HEK293 (cell line): ENCODE results near the gene SLC39A11.
A peak's percentile ranks its signal among the peaks of the same experiment; 100 is the strongest.

Source experiments
- CTCF ChIA-PET: fragments of 350-600 bp; formaldehyde crosslinking; extraction: SDS; loops from one replicate; lab custom pipeline; 2021; ENCODE audit warnings: antibody characterized with exemption; lab: Yijun Ruan, JAX
- POLR2A ChIA-PET: fragments of 300-600 bp; formaldehyde crosslinking; extraction: SDS; loops from one replicate; lab custom pipeline; 2020; ENCODE audit warnings: antibody characterized with exemption, inconsistent platforms; lab: Yijun Ruan, JAX
- H3K27ac ChIP-seq: fragments of 200-500 bp; sonication (Bioruptor generic); 2 replicates; pipeline ENCODE4 v1.5.1; 2014; ENCODE audit warnings: low read depth, low read length, control low read depth, inconsistent platforms; ENCODE audit errors: extremely low read depth
- H3K36me3 ChIP-seq, 2 experiments: fragments of 200-500 bp in 1 of 2; sonication (Bioruptor generic) in 1 of 2; 1 replicate in 1 of 2; 2 replicates in 1 of 2; pipeline ENCODE4 v1.5.1; 2014 to 2017; ENCODE audit warnings: inconsistent platforms in 2 of 2, low read length in 2 of 2; ENCODE audit not compliant: control insufficient read depth in 2 of 2, insufficient read depth in 1 of 2
- H3K4me1 ChIP-seq: fragments of 200-500 bp; sonication (Bioruptor generic); 2 replicates; pipeline ENCODE4 v1.5.1; 2014; ENCODE audit warnings: mild to moderate bottlenecking, low read length, inconsistent platforms; ENCODE audit not compliant: control insufficient read depth, insufficient read depth
- H3K4me3 ChIP-seq: 2 replicates; pipeline ENCODE4 v1.5.1; 2011; ENCODE audit warnings: low read depth, mild to moderate bottlenecking, control low read depth, low read length, moderate library complexity
- H3K9me3 ChIP-seq: fragments of 200-500 bp; sonication (Bioruptor generic); 2 replicates; pipeline ENCODE4 v1.5.1; 2014; ENCODE audit warnings: low read depth, low read length, inconsistent platforms; ENCODE audit not compliant: control insufficient read depth, insufficient read depth
- ATF2 ChIP-seq: fragments of 450-650 bp; formaldehyde crosslinking; IDR thresholded peaks from 2 replicates; pipeline ENCODE4 v1.5.1; 2016; ENCODE audit warnings: missing biosample characterization, missing genetic modification characterization, low read depth
- BCL6B ChIP-seq: fragments of 450-650 bp; formaldehyde crosslinking; IDR thresholded peaks from 2 replicates; pipeline ENCODE4 v1.5.1; 2017; ENCODE audit warnings: missing biosample characterization, missing genetic modification characterization
- EGR2 ChIP-seq: fragments of 450-650 bp; formaldehyde crosslinking; IDR thresholded peaks from 2 replicates; pipeline ENCODE4 v1.5.1; 2016; ENCODE audit warnings: low read depth, missing biosample characterization, missing genetic modification characterization
- GLI2 ChIP-seq: fragments of 450-650 bp; formaldehyde crosslinking; IDR thresholded peaks from 2 replicates; pipeline ENCODE4; 2017; ENCODE audit warnings: missing biosample characterization, missing genetic modification characterization, low read depth, borderline replicate concordance
- HIC1 ChIP-seq: fragments of 450-650 bp; formaldehyde crosslinking; IDR thresholded peaks from 2 replicates; pipeline ENCODE4 v1.5.1; 2016; ENCODE audit warnings: missing biosample characterization, missing genetic modification characterization
- PRDM1 ChIP-seq: fragments of 450-650 bp; formaldehyde crosslinking; IDR thresholded peaks from 2 replicates; pipeline ENCODE4; 2016; ENCODE audit warnings: missing biosample characterization, missing genetic modification characterization
- ZBTB44 ChIP-seq: fragments of 450-650 bp; IDR thresholded peaks from 2 replicates; pipeline ENCODE4 v1.5.1; 2018; ENCODE audit warnings: missing biosample characterization, mild to moderate bottlenecking, missing genetic modification characterization
- ZEB2 ChIP-seq: fragments of 450-650 bp; formaldehyde crosslinking; IDR thresholded peaks from 2 replicates; pipeline ENCODE4 v1.5.1; 2016; ENCODE audit warnings: missing biosample characterization, missing genetic modification characterization
- ZIC2 ChIP-seq: fragments of 450-650 bp; formaldehyde crosslinking; IDR thresholded peaks from 2 replicates; pipeline ENCODE4 v1.5.1; 2016; ENCODE audit warnings: missing biosample characterization, missing genetic modification characterization
- ZNF10 ChIP-seq: fragments of 450-650 bp; formaldehyde crosslinking; IDR thresholded peaks from 2 replicates; pipeline ENCODE4 v1.5.1; 2017; ENCODE audit warnings: missing biosample characterization, missing genetic modification characterization
- ZNF157 ChIP-seq: fragments of 450-650 bp; formaldehyde crosslinking; IDR thresholded peaks from 2 replicates; pipeline ENCODE4 v1.5.1; 2016; ENCODE audit warnings: missing biosample characterization, missing genetic modification characterization
- ZNF223 ChIP-seq: fragments of 450-650 bp; formaldehyde crosslinking; IDR thresholded peaks from 2 replicates; pipeline ENCODE4 v1.5.1; 2016; ENCODE audit warnings: missing biosample characterization, missing genetic modification characterization
- ZNF311 ChIP-seq: fragments of 450-650 bp; formaldehyde crosslinking; IDR thresholded peaks from 2 replicates; pipeline ENCODE4 v1.5.1; 2017; ENCODE audit warnings: missing biosample characterization, missing genetic modification characterization, borderline replicate concordance
- ZNF366 ChIP-seq: fragments of 450-650 bp; formaldehyde crosslinking; conservative IDR thresholded peaks from 2 replicates; pipeline ENCODE4 v1.5.1; 2016; ENCODE audit warnings: missing biosample characterization, missing genetic modification characterization
- ZNF513 ChIP-seq: fragments of 450-650 bp; IDR thresholded peaks from 2 replicates; pipeline ENCODE4 v1.5.1; 2018; ENCODE audit warnings: missing biosample characterization, missing genetic modification characterization
- ZNF600 ChIP-seq: fragments of 450-650 bp; formaldehyde crosslinking; IDR thresholded peaks from 2 replicates; pipeline ENCODE4 v1.5.1; 2016; ENCODE audit warnings: missing biosample characterization, missing genetic modification characterization
- ZNF701 ChIP-seq: fragments of 450-650 bp; formaldehyde crosslinking; IDR thresholded peaks from 2 replicates; pipeline ENCODE4 v1.5.1; 2016; ENCODE audit warnings: missing biosample characterization, missing genetic modification characterization
- ZNF704 ChIP-seq: fragments of 450-650 bp; formaldehyde crosslinking; IDR thresholded peaks from 2 replicates; pipeline ENCODE4 v1.5.1; 2016; ENCODE audit warnings: missing biosample characterization, missing genetic modification characterization
- ZNF777 ChIP-seq: fragments of 450-650 bp; formaldehyde crosslinking; IDR thresholded peaks from 2 replicates; pipeline ENCODE4 v1.5.1; 2017; ENCODE audit warnings: missing biosample characterization, missing genetic modification characterization, borderline replicate concordance
- ZXDB ChIP-seq: fragments of 450-650 bp; formaldehyde crosslinking; IDR thresholded peaks from 2 replicates; pipeline ENCODE4 v1.5.1; 2016; ENCODE audit warnings: missing biosample characterization, missing genetic modification characterization

SLC39A11 gene

GRCh38 chr17:72661945-72662826 lies 430.3 kb downstream of the SLC39A11 start:
- Histone ChIP-seq H3K27ac (peak overlapping the region; percentile 53; the same call in 1 of the 2 replicates), H3K4me1 (peaks cover 9% of the 10 kb centered on the region), H3K9me3 (no peaks in the 10 kb centered on the region), H3K36me3 (no peaks in the 10 kb centered on the region), H3K4me3 (no peak overlapping the region)
- TF ChIP-seq BCL6B = 0 out of 2 replicates have a peak, but pooled peaks have one; percentile 11
- TF ChIP-seq ZNF223 (tag by site-specific recombination) = 0 out of 2 replicates have a peak, but pooled peaks have one; percentile 12
- TF ChIP-seq ZNF10 (tag by site-specific recombination) = peak; percentile 92
- TF ChIP-seq ZNF366 = peak; percentile 95
- TF ChIP-seq HIC1 (tag by site-specific recombination) = no peak
- 0 out of 2 replicates have a peak, but pooled peaks have one; percentile 1 for TF ChIP-seq ZNF777 (tag by site-specific recombination)
- TF ChIP-seq ZBTB44 (tag by site-specific recombination) = no peak
- peak; percentile 92 for TF ChIP-seq PRDM1 (tag by site-specific recombination)
- ChIA-PET POLR2A (interaction anchor here (0.7 kb wide), 1 partner anchor 69 kb away, joined by 3 read pairs; no protein-coding TSS in a partner anchor), CTCF (interaction anchor here (1.2 to 1.5 kb wide), 2 partner anchors 9 to 38 kb away, joined by 3 to 5 read pairs; no protein-coding TSS in a partner anchor)

GRCh38 chr17:72661116-72661944 lies 431.2 kb downstream of the SLC39A11 start:
- peaks cover 9% of the 10 kb centered on the region for H3K4me1 ChIP-seq
- ChIA-PET CTCF (interaction anchor here (0.6 to 1.7 kb wide), 10 partner anchors 10 to 104 kb away, joined by 3 to 9 read pairs (median 4); no protein-coding TSS in a partner anchor), POLR2A (interaction anchor here (1.2 kb wide), 1 partner anchor 70 kb away, joined by 3 read pairs; no protein-coding TSS in a partner anchor)
- TF ChIP-seq ATF2 (tag by site-specific recombination) (peak; percentile 64), ZNF311 (tag by site-specific recombination) (no peak), GLI2 (no peak), ZNF513 (no peak), ZNF600 (peak; percentile 69), ZXDB (no peak), ZIC2 (tag by site-specific recombination) (peak; percentile 95), ZEB2 (tag by site-specific recombination) (no peak), ZNF701 (no peak), ZNF157 (tag by site-specific recombination) (no peak), ZNF704 (tag by site-specific recombination) (no peak), EGR2 (tag by site-specific recombination) (0 out of 2 replicates have a peak, but pooled peaks have one; percentile 7)
- H3K9me3 ChIP-seq = no peaks in the 10 kb centered on the region
- no peaks in the 10 kb centered on the region for H3K36me3 ChIP-seq
- H3K4me3 ChIP-seq = no peak overlapping the region
- H3K27ac ChIP-seq = peak overlapping the region; percentile 53; the same call in 1 of the 2 replicates
